Ishikawa (cell line): ENCODE data around the gene FEM1C.
A peak's percentile ranks its signal among the peaks of the same experiment; 100 is the strongest.

Experiments
- CEBPB ChIP-seq: IDR thresholded peaks from 2 replicates; pipeline ENCODE4 v1.6.1; 2012
- CREB1 ChIP-seq: IDR thresholded peaks from 2 replicates; pipeline ENCODE4 v1.6.1; 2012; ENCODE audit warnings: low read depth
- EGR1 ChIP-seq: IDR thresholded peaks from 2 replicates; pipeline ENCODE4 v1.6.1; 2012
- EP300 ChIP-seq: IDR thresholded peaks from 2 replicates; pipeline ENCODE4 v1.6.1; 2012; ENCODE audit warnings: borderline replicate concordance
- FOXM1 ChIP-seq: IDR thresholded peaks from 2 replicates; pipeline ENCODE4 v1.6.1; 2012; ENCODE audit warnings: low read depth, borderline replicate concordance
- MAX ChIP-seq: IDR thresholded peaks from 2 replicates; pipeline ENCODE4 v1.6.1; 2012
- NFIC ChIP-seq: IDR thresholded peaks from 2 replicates; pipeline ENCODE4 v1.6.1; 2012
- RAD21 ChIP-seq: IDR thresholded peaks from 2 replicates; pipeline ENCODE4 v1.6.1; 2012; ENCODE audit warnings: low read depth
- REST ChIP-seq: IDR thresholded peaks from 2 replicates; pipeline ENCODE4 v1.6.1; 2012; ENCODE audit warnings: low read depth, mild to moderate bottlenecking
- TAF1 ChIP-seq: IDR thresholded peaks from 2 replicates; pipeline ENCODE4 v1.6.1; 2012; ENCODE audit warnings: low read depth, mild to moderate bottlenecking
- TCF12 ChIP-seq: IDR thresholded peaks from 2 replicates; pipeline ENCODE4 v1.6.1; 2012; ENCODE audit warnings: low read depth
- TEAD4 ChIP-seq: IDR thresholded peaks from 2 replicates; pipeline ENCODE4 v1.6.1; 2012
- USF1 ChIP-seq: IDR thresholded peaks from 2 replicates; pipeline ENCODE4 v1.6.1; 2012
- YY1 ChIP-seq: IDR thresholded peaks from 2 replicates; pipeline ENCODE4 v1.6.1; 2012; ENCODE audit warnings: low read depth
- ZBTB7A ChIP-seq: IDR thresholded peaks from 2 replicates; pipeline ENCODE4 v1.6.1; 2012; ENCODE audit warnings: low read depth

Gene FEM1C

GRCh38 chr5:115586525-115587146 is 42.1 kb upstream of the FEM1C start:
- TF ChIP-seq NFIC (no peak), TEAD4 (no peak), RAD21 (peak; percentile 65)

- TF ChIP-seq TAF1 (no peak), FOXM1 (no peak), CEBPB (no peak), USF1 (no peak), TEAD4 (no peak), REST (no peak), CREB1 (no peak), ZBTB7A (no peak), NFIC (no peak), TCF12 (no peak), YY1 (no peak), MAX (no peak), EGR1 (no peak), RAD21 (no peak), EP300 (no peak)
Observed at GRCh38 chr5:115585265-115585664, 40.7 kb upstream of the FEM1C start.

GRCh38 chr5:115584501-115584900 is 39.9 kb upstream of the FEM1C start:
- TF ChIP-seq CREB1 (no peak), TAF1 (no peak), REST (no peak), TEAD4 (no peak), MAX (no peak), EP300 (no peak), YY1 (no peak)

GRCh38 chr5:115583474-115583873 is 38.9 kb upstream of the FEM1C start:
- TF ChIP-seq ZBTB7A (no peak), FOXM1 (no peak), NFIC (no peak), USF1 (no peak), TEAD4 (no peak), TAF1 (no peak), TCF12 (no peak), EP300 (no peak), EGR1 (no peak), REST (no peak), CREB1 (no peak), YY1 (no peak), RAD21 (no peak), CEBPB (no peak), MAX (no peak)

- TF ChIP-seq EP300 (no peak), CREB1 (no peak), CEBPB (no peak), FOXM1 (no peak), EGR1 (no peak), TAF1 (no peak), RAD21 (no peak), TCF12 (no peak), MAX (no peak), ZBTB7A (no peak), YY1 (no peak), NFIC (no peak), TEAD4 (no peak), REST (no peak), USF1 (no peak)
Observed at GRCh38 chr5:115580941-115581340, 36.4 kb upstream of the FEM1C start.
